HepG2 (cell line): ENCODE results near the gene DLX3. TPM values are rescaled to one million over a fixed set of nuclear protein-coding genes. Genes with fewer than 3 reads are reported as not detected.

Experiments used
- ATAC-seq: fragments of 200-7000 bp; cut with Tn5 transposase; 3 replicates; pipeline ENCODE4 v1.9.1; 2020; ENCODE audit warnings: mild to moderate bottlenecking, moderate library complexity
- BruUV-seq: library from RNA; stranded (reverse); fragments of 400-500 nt; replicated peaks from 2 replicates; lab custom pipeline; 2021; lab: Mats Ljungman, UMichigan
- CTCF ChIA-PET: fragments of 300-600 bp; formaldehyde crosslinking; extraction: SDS; loops from one replicate; lab custom pipeline; 2021; ENCODE audit warnings: low total read pairs, inconsistent platforms, low intra/inter-chr PET ratio; lab: Yijun Ruan, JAX
- POLR2A ChIA-PET: fragments of 350-600 bp; sonication (Branson Sonifier 250); formaldehyde crosslinking; loops from one replicate; lab custom pipeline; 2020; ENCODE audit warnings: antibody characterized with exemption, inconsistent platforms; lab: Yijun Ruan, JAX
- DNase-seq: peaks from one replicate; pipeline ENCODE4 v3.0.0-alpha.2; 2015; ENCODE audit warnings: low spot score
- FAIRE-seq: peaks from 3 replicates; lab custom pipeline; 2011; peaks lifted over from hg19 to GRCh38; lab: Jason Lieb, UNC
- H2AFZ ChIP-seq: one replicate; pipeline ENCODE4 v1.6.1; 2011; ENCODE audit warnings: low read length, inconsistent platforms
- H3K27ac ChIP-seq: fragments of 300-600 bp; 3 replicates; pipeline ENCODE4 v1.8.0; 2011; ENCODE audit warnings: mixed run types, mild to moderate bottlenecking, mixed read lengths, low read length, inconsistent platforms; ENCODE audit not compliant: insufficient read depth; ENCODE audit errors: extremely low read length
- H3K27me3 ChIP-seq, 2 experiments: fragments of 200-600 bp in 1 of 2; 2 replicates in 1 of 2; 3 replicates in 1 of 2; pipeline versions ENCODE4 v1.6.0 to v1.8.0; 2011; ENCODE audit warnings: low read length in 2 of 2, mild to moderate bottlenecking in 2 of 2, moderate library complexity in 2 of 2, inconsistent platforms in 1 of 2; ENCODE audit not compliant: insufficient read depth in 2 of 2, control insufficient read depth in 1 of 2
- H3K36me3 ChIP-seq, 2 experiments: fragments of 200-600 bp in 1 of 2; replicated peaks in 1 of 2; 2 replicates in 1 of 2; 3 replicates in 1 of 2; pipeline versions ENCODE4 v1.5.1 to v1.8.0; 2011; ENCODE audit warnings: low read length in 2 of 2, inconsistent platforms in 1 of 2; ENCODE audit not compliant: insufficient read depth in 2 of 2, control insufficient read depth in 1 of 2
- H3K4me1 ChIP-seq: 2 replicates; pipeline ENCODE4 v1.5.1; 2012; ENCODE audit warnings: low read length, inconsistent platforms; ENCODE audit not compliant: insufficient read depth
- H3K4me2 ChIP-seq: 2 replicates; pipeline ENCODE4 v1.6.0; 2011; ENCODE audit warnings: low read depth, low read length, inconsistent platforms
- H3K4me3 ChIP-seq, 3 experiments: fragments of 200-600 bp in 1 of 3; sonication (generic), shearing (Covaris generic) in 1 of 3; replicated peaks in 1 of 3; 2 replicates each; pipeline ENCODE4 v1.5.1; 2011 to 2016; ENCODE audit warnings: low read length in 3 of 3, inconsistent platforms in 2 of 3, low read depth in 2 of 3, mild to moderate bottlenecking in 2 of 3, control low read depth in 1 of 3, mixed read lengths in 1 of 3; ENCODE audit not compliant: insufficient read depth in 1 of 3
- H3K79me2 ChIP-seq: one replicate; pipeline ENCODE4 v1.6.1; 2011; ENCODE audit warnings: low read length, inconsistent platforms; ENCODE audit not compliant: insufficient read depth
- H3K9ac ChIP-seq: 2 replicates; pipeline ENCODE4 v1.6.0; 2011; ENCODE audit warnings: mild to moderate bottlenecking, low read depth, low read length, inconsistent platforms; ENCODE audit not compliant: insufficient read depth
- H3K9me3 ChIP-seq: 2 replicates; pipeline ENCODE4 v1.5.1; 2012; ENCODE audit warnings: mild to moderate bottlenecking, low read length
- H4K20me1 ChIP-seq: 2 replicates; pipeline ENCODE4 v1.6.0; 2011; ENCODE audit warnings: inconsistent platforms, mild to moderate bottlenecking, low read length, moderate library complexity; ENCODE audit not compliant: insufficient read depth
- CREB1 ChIP-seq, 2 experiments: fragments of 450-650 bp in 1 of 2; IDR thresholded peaks; 2 replicates each; pipeline ENCODE4 v1.6.1; 2016 to 2017; ENCODE audit warnings: control low read depth in 1 of 2, mild to moderate bottlenecking in 1 of 2, missing compliant biosample characterization in 1 of 2, missing genetic modification characterization in 1 of 2
- EP300 ChIP-seq, 3 experiments: sonication (generic) in 1 of 3; formaldehyde crosslinking in 1 of 3; IDR thresholded peaks; 2 replicates each; pipeline versions ENCODE4 v1.5.1 to v1.6.1; 2011 to 2020; ENCODE audit warnings: low read depth in 2 of 3, low read length in 2 of 3, borderline replicate concordance in 1 of 3, improper control_type of control experiment in 1 of 3, mild to moderate bottlenecking in 1 of 3, missing genetic modification reagents in 1 of 3, moderate library complexity in 1 of 3
- FOSL2 ChIP-seq: sonication (generic); formaldehyde crosslinking; IDR thresholded peaks from 2 replicates; pipeline ENCODE4 v1.4.0; 2020; ENCODE audit warnings: missing genetic modification reagents
- RAD21 ChIP-seq: fragments of 450-650 bp; formaldehyde crosslinking; IDR thresholded peaks from 2 replicates; pipeline ENCODE4 v1.5.0; 2020; ENCODE audit warnings: mild to moderate bottlenecking
- RARA ChIP-seq: IDR thresholded peaks from 2 replicates; pipeline ENCODE4 v1.6.1; 2016; ENCODE audit warnings: missing genetic modification reagents, missing compliant biosample characterization
- SALL1 ChIP-seq: sonication (generic); formaldehyde crosslinking; IDR thresholded peaks from 2 replicates; pipeline ENCODE4 v1.8.0; 2022; ENCODE audit warnings: mild to moderate bottlenecking, missing genetic modification reagents
- TBX3 ChIP-seq: fragments of 450-650 bp; IDR thresholded peaks from 2 replicates; pipeline ENCODE4 v1.6.1; 2017; ENCODE audit warnings: antibody characterized with exemption, mild to moderate bottlenecking, inconsistent platforms, borderline replicate concordance
- TCF7 ChIP-seq: sonication (generic); IDR thresholded peaks from 2 replicates; pipeline ENCODE4 v1.6.1; 2016; ENCODE audit warnings: antibody characterized with exemption, low read depth
- ZFP91 ChIP-seq: sonication (generic); formaldehyde crosslinking; IDR thresholded peaks from 2 replicates; pipeline ENCODE4 v1.9.0; 2022; ENCODE audit warnings: missing genetic modification reagents, mild to moderate bottlenecking, borderline replicate concordance
- ZNF205 ChIP-seq: IDR thresholded peaks from 2 replicates; pipeline ENCODE4 v1.6.1; 2018; ENCODE audit warnings: missing biosample characterization, missing genetic modification reagents
- ZNF260 ChIP-seq: sonication (generic); formaldehyde crosslinking; IDR thresholded peaks from 2 replicates; pipeline ENCODE4 v1.4.0; 2020; ENCODE audit warnings: missing genetic modification reagents, low read depth, mild to moderate bottlenecking, borderline replicate concordance
- ZNF761 ChIP-seq: sonication (generic); formaldehyde crosslinking; conservative IDR thresholded peaks from 2 replicates; pipeline ENCODE4 v1.4.0; 2020; ENCODE audit warnings: mild to moderate bottlenecking, missing genetic modification reagents
- WGBS: methylation state at CpG from one replicate; pipeline ENCODE4 v1.1.6; 2017; ENCODE audit warnings: low lambda C conversion rate; 5-methylcytosine and 5-hydroxymethylcytosine counted together
- in situ Hi-C: cut with HindIII; loops from 2 replicates; pipeline ENCODE4 v1.10.0; 2017; ENCODE audit warnings: low pct_unique_long_range_greater_than_20kb; ENCODE audit not compliant: extremely low pct_ligation_motif_present
- intact Hi-C: fragments of 100-400 bp; cut with micrococcal nuclease; formaldehyde crosslinking; loops from one replicate; pipeline ENCODE4 v1.10.0; 2022; ENCODE audit not compliant: unreplicated experiment
- polyA plus RNA-seq, 8 experiments: library from polyadenylated mRNA; depleted of rRNA in 3 of 8; stranded (reverse) in 7 of 8; unstranded in 1 of 8; fragments of >200 nt; fragmentation: Illumina TruSeq in 4 of 8; extraction: Trizol in 4 of 8; gene quantifications; 2 replicates each; pipeline versions ENCODE4 v1.2.1 to v1.2.3, GENCODE V29; 2011 to 2016; ENCODE audit warnings: low read depth in 4 of 8, missing spikeins in 1 of 8, mixed read lengths in 1 of 8; ENCODE audit not compliant: insufficient read depth in 1 of 8
- total RNA-seq, 5 experiments: library from RNA; depleted of rRNA; stranded (reverse); fragments of >200 nt; fragmentation: Illumina TruSeq; extraction: Trizol; gene quantifications; 2 replicates each; pipeline ENCODE4 v1.2.3, GENCODE V29; 2016; ENCODE audit warnings: low read depth in 1 of 5

DLX3 gene
- total and polyA plus RNA-seq, 2 of the 13 experiments (the other 11 are each of a cell fraction or from before 2014, with no cell fraction given) = 0.03 TPM; not detected in 1

GRCh38 chr17:49955157-49955556 lies 39.9 kb downstream of the DLX3 start:
- Histone ChIP-seq H4K20me1 (no peaks in the 10 kb centered on the region), H3K9ac (no peak overlapping the region), H3K9me3 (no peaks in the 10 kb centered on the region), H3K4me1 (peaks cover 6% of the 10 kb centered on the region; the same call in 1 of the 2 replicates), H2AFZ (no peak overlapping the region), H3K79me2 (no peaks in the 10 kb centered on the region), H3K27ac (no peak overlapping the region), H3K4me3 (no peak overlapping the region), H3K27me3 (peaks cover 5 to 35% of the 10 kb centered on the region in 2 experiments; a peak in 4 of 5 replicates)
- POLR2A ChIA-PET = no interaction called here
- no TSS peak for BruUV-seq
- WGBS = 0% methylated on average over 1 of the region's 1 CpG
- ATAC-seq (no peak), DNase-seq (no peak)
- intact Hi-C loops = no loop called here
- in situ Hi-C loops = no loop called here
- TF ChIP-seq RAD21 (CRISPR knock-in tag) = no peak
- TF ChIP-seq CREB1 (IDR thresholded peaks at IDR 0.05) = peak; percentile 68
- TF ChIP-seq CREB1 (CRISPR knock-in tag; IDR thresholded peaks at IDR 0.05) = no peak
- TF ChIP-seq, all 625 proteins: peak for 1
- H3K4me2 ChIP-seq = no peak overlapping the region
- no peaks in the 10 kb centered on the region for H3K36me3 ChIP-seq
- CTCF ChIA-PET = interaction anchor here (3.6 kb wide), 1 partner anchor 42 kb away, joined by 27 read pairs; no protein-coding TSS in a partner anchor
- no peak for FAIRE-seq

- ATAC-seq = no peak; the same call in 2 of the 3 replicates
- H3K9ac ChIP-seq = no peak overlapping the region
- H3K79me2 ChIP-seq = no peaks in the 10 kb centered on the region
- FAIRE-seq = no peak
- no peak overlapping the region for H3K27ac ChIP-seq
- no peaks in the 10 kb centered on the region for H3K9me3 ChIP-seq
- DNase-seq = peak; percentile 46
- no peaks in the 10 kb centered on the region for H3K36me3 ChIP-seq
- H3K4me3 ChIP-seq = no peak overlapping the region
- POLR2A ChIA-PET = no interaction called here
- intact Hi-C loops = loop anchor here (1.0 to 5.0 kb wide), 2 partner anchors 44 to 73 kb away; partner anchors contain the start of gene DLX3
- no peak overlapping the region for H3K4me2 ChIP-seq
- BruUV-seq = no TSS peak
- TF ChIP-seq ZNF260 (CRISPR knock-in tag) (no peak), ZNF761 (CRISPR knock-in tag) (no peak), SALL1 (no peak), ZFP91 (CRISPR knock-in tag) (0 out of 2 replicates have a peak, but pooled peaks have one; percentile 18), RARA (CRISPR knock-in tag) (0 out of 2 replicates have a peak, but pooled peaks have one; percentile 8), TBX3 (no peak), ZNF205 (CRISPR knock-in tag) (no peak), FOSL2 (CRISPR knock-in tag) (0 out of 2 replicates have a peak, but pooled peaks have one; percentile 31), EP300 (IDR thresholded peaks at IDR 0.05; ENCODE audit: low read depth in 2 of 2, low read length in 2 of 2) (peak in 1 of 2 experiments; percentile 27; a peak in 1 of 4 replicates), EP300 (CRISPR knock-in tag; IDR thresholded peaks at IDR 0.05; ENCODE audit: borderline replicate concordance) (no peak), TCF7 (peak; percentile 12; the same call in 1 of the 2 replicates)
- TF ChIP-seq, all 625 proteins: peak for 5
- Histone ChIP-seq H3K4me1 (peaks cover 18% of the 10 kb centered on the region), H2AFZ (no peak overlapping the region), H3K27me3 (peaks cover 5 to 50% of the 10 kb centered on the region in 2 experiments; a peak in 4 of 5 replicates), H4K20me1 (no peaks in the 10 kb centered on the region)
- CTCF ChIA-PET = interaction anchor here (1.1 to 3.6 kb wide), 4 partner anchors 44 to 92 kb away, joined by 3 to 27 read pairs (median 6); no protein-coding TSS in a partner anchor
- 6% methylated on average over 6 of the region's 8 CpGs for WGBS
- in situ Hi-C loops = loop anchor here (5.0 kb wide), 1 partner anchor 39 kb away; no protein-coding TSS in a partner anchor
Observed at GRCh38 chr17:49952912-49953497, 42.0 kb downstream of the DLX3 start.
